B cell (primary cell): ENCODE measurements around the gene TSPO2. TPM values are rescaled to one million over a fixed set of nuclear protein-coding genes. Genes with fewer than 3 reads are reported as not detected.

Experiments
- ATAC-seq: fragments of 200-7000 bp; cut with Tn5 transposase; one replicate; pipeline ENCODE4 v1.10.0; 2021; ENCODE audit warnings: low read depth, mild to moderate bottlenecking, moderate number of reproducible peaks, moderate library complexity
- CTCF ChIA-PET: fragments of 350-600 bp; sonication (Branson Sonifier 250); formaldehyde crosslinking; loops from one replicate; lab custom pipeline; 2021; ENCODE audit warnings: antibody characterized with exemption, inconsistent platforms; lab: Charles Lee
- POLR2A ChIA-PET: fragments of 350-600 bp; sonication (Branson Sonifier 250); formaldehyde crosslinking; loops from one replicate; lab custom pipeline; 2021; ENCODE audit warnings: antibody characterized with exemption; lab: Charles Lee
- DNase-seq: peaks from one replicate; pipeline ENCODE4 v3.0.0; 2013
- H2AFZ ChIP-seq: 2 replicates; pipeline ENCODE4 v1.6.1; 2012; ENCODE audit warnings: mild to moderate bottlenecking, low read depth, low read length; ENCODE audit not compliant: insufficient read depth, poor library complexity, severe bottlenecking
- H3K27ac ChIP-seq, 2 donors: 1 replicate in 1 of 2; 2 replicates in 1 of 2; pipeline ENCODE4 v1.5.1; 2012 to 2013; ENCODE audit warnings: low read length in 2 of 2, mild to moderate bottlenecking in 2 of 2, moderate library complexity in 1 of 2
- H3K27me3 ChIP-seq, 4 experiments: fragments of 200-600 bp in 1 of 4; sonication (generic) in 1 of 4; replicated peaks in 1 of 4; 1 replicate in 2 of 4; 2 replicates in 2 of 4; pipeline versions ENCODE4 v1.6.1 to v1.7.0; 2013 to 2016; ENCODE audit warnings: low read length in 3 of 4, mild to moderate bottlenecking in 2 of 4, mixed read lengths in 1 of 4, moderate library complexity in 1 of 4; ENCODE audit not compliant: insufficient read depth in 4 of 4, control insufficient read depth in 3 of 4; ENCODE audit errors: control extremely low read depth in 1 of 4
- H3K36me3 ChIP-seq, 2 experiments: replicated peaks in 1 of 2; 1 replicate in 1 of 2; 2 replicates in 1 of 2; pipeline versions ENCODE4 v1.6.1 to v1.7.1; 2013; ENCODE audit warnings: low read length in 1 of 2; ENCODE audit not compliant: insufficient read depth in 2 of 2, control insufficient read depth in 1 of 2; ENCODE audit errors: control extremely low read depth in 1 of 2, extremely low read depth in 1 of 2
- H3K4me1 ChIP-seq, 2 donors: fragments of 200-600 bp in 1 of 2; sonication (generic) in 1 of 2; 1 replicate in 1 of 2; 2 replicates in 1 of 2; pipeline versions ENCODE4 v1.5.1 to v1.6.1; 2013 to 2017; ENCODE audit warnings: low read length in 2 of 2; ENCODE audit not compliant: control insufficient read depth in 2 of 2, insufficient read depth in 2 of 2
- H3K4me2 ChIP-seq: replicated peaks from 2 replicates; pipeline ENCODE3; 2012; ENCODE audit warnings: mild to moderate bottlenecking, low read depth, low read length; ENCODE audit not compliant: poor library complexity, severe bottlenecking
- H3K4me3 ChIP-seq, 5 experiments: fragments of 200-600 bp in 1 of 5; sonication (generic) in 1 of 5; 1 replicate in 3 of 5; 2 replicates in 2 of 5; pipeline versions ENCODE4 v1.5.1 to v1.7.0; 2011 to 2016; ENCODE audit warnings: low read length in 4 of 5, mild to moderate bottlenecking in 4 of 5, low read depth in 2 of 5, control low read depth in 1 of 5, moderate library complexity in 1 of 5; ENCODE audit not compliant: insufficient read depth in 1 of 5; ENCODE audit errors: control extremely low read depth in 1 of 5, extremely low read depth in 1 of 5
- H3K79me2 ChIP-seq: fragments of 200-600 bp; sonication (generic); one replicate; pipeline ENCODE4 v1.6.0; 2016; ENCODE audit warnings: low read length; ENCODE audit not compliant: control insufficient read depth, insufficient read depth
- H3K9ac ChIP-seq: fragments of 200-600 bp; sonication (generic); 2 replicates; pipeline ENCODE4 v1.6.1; 2017; ENCODE audit warnings: mild to moderate bottlenecking, low read length, moderate library complexity
- H3K9me3 ChIP-seq, 3 donors: one replicate each; pipeline versions ENCODE4 v1.6.1 to v1.7.1; 2013; ENCODE audit warnings: low read length in 2 of 3; ENCODE audit not compliant: control insufficient read depth in 2 of 3, insufficient read depth in 1 of 3; ENCODE audit errors: control extremely low read depth in 1 of 3
- H4K20me1 ChIP-seq: 2 replicates; pipeline ENCODE4 v1.6.0; 2012; ENCODE audit warnings: mild to moderate bottlenecking, low read length; ENCODE audit not compliant: insufficient read depth, control insufficient read depth, poor library complexity, severe bottlenecking
- H3K27ac Mint-ChIP-seq: one replicate; pipeline ENCODE4 v1.8.0; 2021; ENCODE audit warnings: mixed read lengths
- H3K27me3 Mint-ChIP-seq: one replicate; pipeline ENCODE4 v1.8.0; 2021; ENCODE audit warnings: mixed read lengths
- H3K4me1 Mint-ChIP-seq: one replicate; pipeline ENCODE4 v1.8.0; 2021; ENCODE audit warnings: mixed read lengths
- H3K4me3 Mint-ChIP-seq: one replicate; pipeline ENCODE4 v1.8.0; 2021; ENCODE audit warnings: mixed read lengths
- H3K9me3 Mint-ChIP-seq: one replicate; pipeline ENCODE4 v1.8.0; 2022; ENCODE audit warnings: mixed read lengths; ENCODE audit not compliant: insufficient read depth
- EZH2 ChIP-seq: IDR thresholded peaks from 2 replicates; pipeline ENCODE4 v1.6.1; 2012; ENCODE audit warnings: borderline replicate concordance, low read depth, mild to moderate bottlenecking, moderate library complexity, low read length; ENCODE audit not compliant: insufficient read depth, poor library complexity, severe bottlenecking
- WGBS: methylation state at CpG from one replicate; pipeline ENCODE4 v1.1.5; 2013; ENCODE audit warnings: missing lambda C conversion rate; ENCODE audit not compliant: insufficient coverage; 5-methylcytosine and 5-hydroxymethylcytosine counted together
- intact Hi-C: fragments of 100-400 bp; cut with micrococcal nuclease; formaldehyde crosslinking; loops from one replicate; pipeline ENCODE4 v1.10.0; 2022
- polyA plus RNA-seq: library from polyadenylated mRNA; depleted of rRNA; stranded (reverse); fragments of >200 nt; gene quantifications from 2 replicates; pipeline ENCODE4 v1.2.3, GENCODE V29; 2012
- total RNA-seq, 2 donors: library from RNA; stranded (reverse); fragments of 120-200 nt in 1 of 2; gene quantifications; 1 replicate in 1 of 2; 2 replicates in 1 of 2; pipeline versions ENCODE4 v1.2.3 to v1.2.4, GENCODE V29; 2013 to 2022
- TF ChIP-seq, protein P1 (sequence below): fragments of 200-600 bp; IDR thresholded peaks from one replicate; pipeline ENCODE4 v1.8.0; 2022; ENCODE audit warnings: antibody characterized with exemption, mild to moderate bottlenecking

Gene TSPO2
- total and polyA plus RNA-seq, 2 donors (not counting 1 experiment from before 2014, with no cell fraction given) = not detected

DNA sequence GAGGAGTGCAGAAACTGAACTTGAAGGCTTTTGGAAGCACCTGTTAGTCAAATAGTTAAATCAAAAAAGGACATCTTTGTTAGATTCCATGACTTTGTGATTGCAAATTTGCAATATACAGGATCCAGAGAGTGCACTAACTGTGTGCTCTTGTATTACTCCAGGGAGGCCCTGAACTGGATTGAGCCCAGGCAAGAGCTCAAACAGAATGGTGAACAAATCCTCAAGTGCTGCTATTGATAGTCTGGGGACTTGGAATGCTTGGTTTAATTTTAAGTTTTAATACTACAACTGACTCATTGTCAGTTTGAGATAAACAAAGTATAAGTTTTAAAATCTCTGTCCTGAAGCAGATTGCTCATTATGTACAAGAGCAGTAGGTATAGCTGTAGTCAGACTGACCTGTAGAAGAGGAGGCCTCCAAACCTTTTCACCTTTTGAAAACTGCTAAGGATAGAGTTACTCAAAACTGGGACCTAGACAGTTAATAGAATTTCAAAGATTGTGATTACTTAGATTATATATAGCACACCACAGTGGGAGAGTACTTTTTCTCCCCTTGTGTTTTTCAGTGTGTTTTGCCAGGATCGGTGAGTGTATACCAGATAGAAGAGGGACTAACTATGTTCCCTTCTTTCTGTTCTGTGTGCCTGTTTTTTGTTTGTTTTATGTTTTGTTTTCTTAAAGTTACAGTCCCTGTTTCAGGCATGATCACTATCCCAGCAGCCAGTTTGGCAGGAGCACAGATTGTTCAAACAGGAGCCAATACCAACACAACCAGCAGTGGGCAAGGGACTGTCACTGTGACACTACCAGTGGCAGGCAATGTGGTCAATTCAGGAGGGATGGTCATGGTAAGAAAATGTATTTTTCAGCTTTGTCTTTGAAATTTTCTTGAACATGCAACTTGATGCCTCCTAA, 48.8 kb downstream of the TSPO2 start:
- ChIA-PET POLR2A (no interaction called here), CTCF (interaction anchor here (0.7 to 2.7 kb wide), 8 partner anchors 11 to 258 kb away, joined by 3 to 16 read pairs (median 4); no protein-coding TSS in a partner anchor)
- intact Hi-C loops = no loop called here
- H3K27ac Mint-ChIP-seq = no peak overlapping the region
- H3K9me3 ChIP-seq = no peaks in the 10 kb centered on the region
- H3K36me3 ChIP-seq = peaks cover 9 to 84% of the 10 kb centered on the region in 2 experiments
- TF ChIP-seq, protein P1, sequence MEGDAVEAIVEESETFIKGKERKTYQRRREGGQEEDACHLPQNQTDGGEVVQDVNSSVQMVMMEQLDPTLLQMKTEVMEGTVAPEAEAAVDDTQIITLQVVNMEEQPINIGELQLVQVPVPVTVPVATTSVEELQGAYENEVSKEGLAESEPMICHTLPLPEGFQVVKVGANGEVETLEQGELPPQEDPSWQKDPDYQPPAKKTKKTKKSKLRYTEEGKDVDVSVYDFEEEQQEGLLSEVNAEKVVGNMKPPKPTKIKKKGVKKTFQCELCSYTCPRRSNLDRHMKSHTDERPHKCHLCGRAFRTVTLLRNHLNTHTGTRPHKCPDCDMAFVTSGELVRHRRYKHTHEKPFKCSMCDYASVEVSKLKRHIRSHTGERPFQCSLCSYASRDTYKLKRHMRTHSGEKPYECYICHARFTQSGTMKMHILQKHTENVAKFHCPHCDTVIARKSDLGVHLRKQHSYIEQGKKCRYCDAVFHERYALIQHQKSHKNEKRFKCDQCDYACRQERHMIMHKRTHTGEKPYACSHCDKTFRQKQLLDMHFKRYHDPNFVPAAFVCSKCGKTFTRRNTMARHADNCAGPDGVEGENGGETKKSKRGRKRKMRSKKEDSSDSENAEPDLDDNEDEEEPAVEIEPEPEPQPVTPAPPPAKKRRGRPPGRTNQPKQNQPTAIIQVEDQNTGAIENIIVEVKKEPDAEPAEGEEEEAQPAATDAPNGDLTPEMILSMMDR = no peak
- no peak for TF ChIP-seq EZH2
- no peaks in the 10 kb centered on the region for H3K27me3 Mint-ChIP-seq
- no peaks in the 10 kb centered on the region for H3K9me3 Mint-ChIP-seq
- H3K27me3 ChIP-seq = no peaks in the 10 kb centered on the region
- no peaks in the 10 kb centered on the region for H3K4me1 Mint-ChIP-seq
- no peak overlapping the region for H3K4me3 Mint-ChIP-seq
- no peak overlapping the region for H3K9ac ChIP-seq
- H3K79me2 ChIP-seq = peaks cover 3% of the 10 kb centered on the region
- no peak overlapping the region for H3K27ac ChIP-seq
- peaks cover 14% of the 10 kb centered on the region for H4K20me1 ChIP-seq
- no peaks in the 10 kb centered on the region for H3K4me1 ChIP-seq
- H3K4me2 ChIP-seq = no peak overlapping the region
- no CpG with 5 or more reads among the region's 1 CpG for WGBS
- no peak overlapping the region for H2AFZ ChIP-seq
- ATAC-seq = no peak
- no peak for DNase-seq
- no peak overlapping the region for H3K4me3 ChIP-seq
